ES-I3 (cell line): ENCODE results near the gene APBB2.

ENCODE experiments used
- H3K36me3 ChIP-seq: 2 replicates; pipeline ENCODE4 v1.6.1; 2013; ENCODE audit warnings: mild to moderate bottlenecking, low read length, control low read depth, moderate library complexity; ENCODE audit not compliant: insufficient read depth
- H3K4me1 ChIP-seq: 2 replicates; pipeline ENCODE4 v1.6.1; 2013; ENCODE audit warnings: mild to moderate bottlenecking, control low read depth, low read length; ENCODE audit not compliant: insufficient read depth
- H3K9ac ChIP-seq: 2 replicates; pipeline ENCODE4 v1.6.1; 2013; ENCODE audit warnings: low read depth, mild to moderate bottlenecking, low read length, moderate library complexity
- H3K9me3 ChIP-seq: 2 replicates; pipeline ENCODE4 v1.6.1; 2013; ENCODE audit warnings: mild to moderate bottlenecking, low read length, moderate library complexity; ENCODE audit not compliant: control insufficient read depth, insufficient read depth

APBB2 gene

DNA sequence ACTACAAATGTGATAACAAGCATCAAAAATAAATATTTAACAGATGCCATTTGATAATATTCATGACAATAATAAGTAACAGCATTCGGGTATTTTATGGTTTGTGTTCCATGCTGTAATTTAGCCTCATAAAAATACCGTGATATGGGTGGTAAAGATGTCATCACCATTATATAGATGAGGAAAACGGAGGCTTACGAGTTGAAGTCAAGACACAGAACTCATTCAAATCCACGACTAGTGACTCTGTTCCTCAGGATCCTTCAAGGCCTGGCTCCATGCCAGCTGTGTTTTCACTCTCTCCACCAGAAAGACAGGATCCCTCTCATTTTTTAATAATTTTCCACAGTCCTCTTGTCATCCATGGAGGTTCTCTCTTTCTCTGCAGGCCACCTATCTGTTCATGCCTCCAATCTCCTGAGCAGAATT is 94.5 kb downstream of the APBB2 start:
- Histone ChIP-seq H3K4me1 (peaks cover 23% of the 10 kb centered on the region), H3K9ac (no peak overlapping the region), H3K36me3 (no peaks in the 10 kb centered on the region)

DNA sequence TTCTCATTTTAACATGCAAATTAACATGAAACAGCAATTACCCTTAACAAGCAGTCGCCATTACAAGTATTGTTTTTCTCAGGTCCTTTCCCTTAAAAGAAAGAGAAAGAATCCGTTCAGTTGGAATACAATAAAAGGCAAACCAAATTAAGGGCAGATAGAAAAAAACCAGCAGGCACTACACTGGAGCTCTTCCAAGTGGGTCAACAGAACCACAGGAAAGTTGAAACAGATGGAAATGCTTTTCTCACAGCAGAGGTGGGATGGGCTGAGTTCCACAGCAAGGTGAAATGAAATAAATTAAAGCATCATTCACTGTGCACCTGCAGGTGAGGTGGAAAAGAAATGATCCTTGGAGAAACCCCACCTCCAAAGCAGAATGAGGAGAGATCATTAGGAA is 102.6 kb downstream of the APBB2 start:
- H3K9ac ChIP-seq = no peak overlapping the region
- no peaks in the 10 kb centered on the region for H3K36me3 ChIP-seq
- H3K9me3 ChIP-seq = peaks cover 4% of the 10 kb centered on the region; the same call in 1 of the 2 replicates
- no peaks in the 10 kb centered on the region for H3K4me1 ChIP-seq

More for the DNA sequence above, 94.5 kb downstream of the APBB2 start:
- H3K9me3 ChIP-seq = no peaks in the 10 kb centered on the region

DNA sequence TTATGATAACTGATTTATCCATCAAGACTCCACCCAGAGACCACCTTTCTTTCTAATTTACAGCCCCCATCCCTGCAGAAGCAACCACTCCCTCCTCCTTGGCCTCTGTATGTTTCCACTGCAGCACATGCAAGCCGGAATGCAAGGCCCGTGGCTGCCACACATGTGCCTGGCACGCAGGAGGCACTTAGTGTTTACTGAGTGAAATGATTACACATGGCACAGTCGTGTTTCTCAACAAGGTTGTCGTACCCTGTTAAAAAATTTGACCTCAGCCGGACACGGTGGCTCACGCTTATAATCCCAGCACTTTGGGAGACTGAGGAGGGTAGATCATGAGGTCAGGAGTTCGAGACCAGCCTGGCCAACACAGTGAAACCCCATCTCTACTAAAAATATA is 104.3 kb downstream of the APBB2 start:
- H3K36me3 ChIP-seq = no peaks in the 10 kb centered on the region
- no peaks in the 10 kb centered on the region for H3K4me1 ChIP-seq
- H3K9ac ChIP-seq = no peak overlapping the region
- peaks cover 4% of the 10 kb centered on the region; the same call in 1 of the 2 replicates for H3K9me3 ChIP-seq

DNA sequence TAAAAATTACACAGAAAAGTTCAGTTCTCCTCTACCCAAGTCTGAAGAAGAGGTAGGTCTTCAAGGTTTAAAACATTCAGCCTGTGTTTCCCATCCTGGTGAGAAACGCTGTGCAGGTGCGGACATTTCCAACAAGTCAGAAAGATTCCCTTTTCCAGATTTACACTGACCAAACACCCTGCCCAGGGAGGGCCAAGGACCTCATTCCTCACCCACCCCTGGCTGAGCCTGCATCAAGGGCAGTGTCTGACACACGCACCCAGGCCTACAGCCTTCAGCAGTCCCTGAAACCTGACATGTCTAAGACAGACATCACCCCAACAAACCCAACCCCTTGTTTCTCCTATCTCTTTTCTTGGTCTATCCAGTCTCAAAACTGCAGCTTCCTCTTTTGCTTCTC is 105.9 kb downstream of the APBB2 start:
- no peaks in the 10 kb centered on the region for H3K36me3 ChIP-seq
- no peak overlapping the region for H3K9ac ChIP-seq
- peaks cover 4% of the 10 kb centered on the region; the same call in 1 of the 2 replicates for H3K9me3 ChIP-seq
- no peaks in the 10 kb centered on the region for H3K4me1 ChIP-seq

DNA sequence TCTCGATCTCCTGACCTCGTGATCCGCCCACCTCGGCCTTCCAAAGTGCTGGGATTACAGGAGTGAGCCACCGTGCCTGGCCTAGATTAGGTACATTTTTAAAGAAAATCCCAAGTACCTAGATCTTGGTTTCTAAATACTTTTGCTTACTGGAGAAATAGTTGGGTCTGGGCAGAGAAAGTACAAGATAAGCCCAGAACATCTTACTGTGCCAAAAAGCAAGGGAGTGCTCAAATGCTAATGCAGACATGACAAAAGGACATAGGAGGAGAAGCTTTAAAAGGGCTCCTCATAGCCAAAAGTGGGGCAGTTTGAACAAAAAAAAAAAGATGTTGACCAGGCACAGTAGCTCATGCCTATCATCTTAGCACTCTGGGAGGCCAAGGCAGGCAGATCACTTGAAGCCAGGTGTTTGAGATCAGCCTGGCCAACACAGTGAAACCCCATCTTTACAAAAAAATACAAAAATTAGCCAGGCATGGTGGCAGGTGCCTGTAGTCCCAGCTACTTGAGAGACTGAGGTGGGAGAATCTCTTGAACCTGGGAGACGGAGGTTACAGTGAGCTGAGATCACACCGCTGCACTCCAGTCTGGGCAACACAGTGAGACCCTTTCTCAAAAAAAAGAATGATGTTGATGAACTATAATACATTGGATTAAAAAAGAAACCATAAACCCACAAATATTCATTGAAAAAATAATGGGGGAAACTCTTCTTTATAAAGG is 107.5 kb downstream of the APBB2 start:
- H3K9ac ChIP-seq = no peak overlapping the region
- peaks cover 4% of the 10 kb centered on the region; the same call in 1 of the 2 replicates for H3K9me3 ChIP-seq
- H3K36me3 ChIP-seq = no peaks in the 10 kb centered on the region
- H3K4me1 ChIP-seq = no peaks in the 10 kb centered on the region

DNA sequence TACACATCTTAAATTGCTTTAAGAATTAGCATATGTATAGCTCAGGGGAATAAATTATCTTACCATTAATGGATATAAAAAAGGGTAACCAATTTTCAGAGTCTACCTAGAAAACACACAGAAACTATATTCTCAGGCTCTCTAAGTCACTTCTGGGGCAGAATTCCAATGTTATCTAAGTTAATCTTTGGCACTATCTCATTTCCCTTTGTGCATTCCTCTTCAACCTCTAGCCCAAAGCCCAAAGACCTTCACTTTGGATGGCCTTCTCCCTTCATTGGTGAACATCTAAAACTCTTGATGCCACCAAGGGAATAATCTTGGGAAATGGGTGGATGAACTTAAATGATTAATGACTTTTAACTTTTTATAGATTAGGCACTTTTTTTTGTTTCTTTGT is 108.3 kb downstream of the APBB2 start:
- Histone ChIP-seq H3K9ac (no peak overlapping the region), H3K36me3 (no peaks in the 10 kb centered on the region)

DNA sequence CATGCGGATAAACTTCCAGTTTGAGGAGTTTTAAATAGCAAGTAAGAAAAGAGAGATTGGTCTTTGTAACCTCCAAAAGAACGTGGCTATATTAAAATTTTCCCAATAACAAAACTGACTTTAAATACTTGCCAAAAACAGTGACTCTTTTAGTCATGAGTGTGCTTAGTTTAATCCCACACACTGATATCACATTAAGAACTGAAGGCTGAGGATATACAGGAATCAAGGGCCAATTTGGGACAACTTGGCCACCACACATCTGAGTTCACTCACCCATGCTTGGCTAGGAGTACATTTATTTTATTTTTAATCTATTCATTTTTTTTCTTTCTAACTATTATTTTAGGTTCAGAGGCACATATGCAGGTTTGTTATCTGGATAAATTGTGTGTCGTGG is 110.2 kb downstream of the APBB2 start:
- Histone ChIP-seq H3K4me1 (no peaks in the 10 kb centered on the region), H3K36me3 (no peaks in the 10 kb centered on the region), H3K9ac (no peak overlapping the region), H3K9me3 (no peaks in the 10 kb centered on the region)

More for the DNA sequence above, 108.3 kb downstream of the APBB2 start:
- Histone ChIP-seq H3K9me3 (peaks cover 4% of the 10 kb centered on the region; the same call in 1 of the 2 replicates), H3K4me1 (no peaks in the 10 kb centered on the region)

DNA sequence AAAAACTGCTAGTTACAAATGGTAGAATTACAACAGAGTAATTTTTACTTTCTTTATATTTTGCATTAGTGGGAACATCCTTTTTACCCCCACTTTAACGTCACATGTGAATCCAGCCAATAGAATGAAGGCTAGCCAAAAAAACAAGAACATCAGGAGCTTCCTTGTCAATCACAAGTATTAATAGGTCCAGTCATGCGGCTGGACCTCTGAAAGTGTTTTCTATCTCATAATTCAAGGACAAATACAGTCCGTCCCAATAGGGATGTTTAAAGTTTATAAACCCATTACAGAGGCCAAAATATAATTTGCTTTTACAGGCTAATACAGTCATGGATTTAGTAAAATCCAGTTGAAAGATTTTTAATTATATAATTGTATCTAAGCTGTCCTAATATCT is 110.7 kb downstream of the APBB2 start:
- Histone ChIP-seq H3K36me3 (no peaks in the 10 kb centered on the region), H3K9me3 (no peaks in the 10 kb centered on the region), H3K4me1 (no peaks in the 10 kb centered on the region), H3K9ac (no peak overlapping the region)

DNA sequence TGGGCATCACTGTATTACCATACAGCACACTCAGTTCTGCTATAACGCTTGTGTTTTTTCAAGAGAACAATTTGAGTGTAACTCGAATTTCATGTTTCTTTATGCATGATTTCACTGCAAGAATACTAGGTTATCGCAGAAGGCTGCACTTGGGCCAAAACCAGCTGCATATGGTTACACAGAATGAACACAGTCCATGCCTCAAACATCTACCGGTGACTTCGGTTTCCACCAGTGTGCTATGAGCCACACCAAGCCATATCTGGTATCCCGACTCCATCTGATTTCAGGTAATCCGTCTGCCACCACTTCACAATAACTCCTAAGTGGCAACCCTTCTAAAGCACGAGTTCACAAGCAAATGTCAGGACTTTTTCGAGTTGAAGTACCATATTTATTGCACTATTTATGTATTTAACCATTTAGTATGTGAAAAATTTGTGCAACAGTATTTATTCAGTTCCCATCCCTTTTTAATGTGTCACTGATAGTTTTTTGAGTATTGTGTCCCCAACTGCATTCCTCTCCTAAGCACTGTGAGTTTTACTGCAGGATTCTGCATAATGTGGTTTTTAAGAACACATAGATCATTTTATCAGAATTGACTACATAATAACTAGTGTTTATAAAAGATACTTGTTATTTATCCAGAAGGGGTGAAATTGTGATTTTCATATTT is 111.8 kb downstream of the APBB2 start:
- H3K9me3 ChIP-seq = no peaks in the 10 kb centered on the region
- H3K36me3 ChIP-seq = no peaks in the 10 kb centered on the region
- no peak overlapping the region for H3K9ac ChIP-seq
- no peaks in the 10 kb centered on the region; the same call in 1 of the 2 replicates for H3K4me1 ChIP-seq

DNA sequence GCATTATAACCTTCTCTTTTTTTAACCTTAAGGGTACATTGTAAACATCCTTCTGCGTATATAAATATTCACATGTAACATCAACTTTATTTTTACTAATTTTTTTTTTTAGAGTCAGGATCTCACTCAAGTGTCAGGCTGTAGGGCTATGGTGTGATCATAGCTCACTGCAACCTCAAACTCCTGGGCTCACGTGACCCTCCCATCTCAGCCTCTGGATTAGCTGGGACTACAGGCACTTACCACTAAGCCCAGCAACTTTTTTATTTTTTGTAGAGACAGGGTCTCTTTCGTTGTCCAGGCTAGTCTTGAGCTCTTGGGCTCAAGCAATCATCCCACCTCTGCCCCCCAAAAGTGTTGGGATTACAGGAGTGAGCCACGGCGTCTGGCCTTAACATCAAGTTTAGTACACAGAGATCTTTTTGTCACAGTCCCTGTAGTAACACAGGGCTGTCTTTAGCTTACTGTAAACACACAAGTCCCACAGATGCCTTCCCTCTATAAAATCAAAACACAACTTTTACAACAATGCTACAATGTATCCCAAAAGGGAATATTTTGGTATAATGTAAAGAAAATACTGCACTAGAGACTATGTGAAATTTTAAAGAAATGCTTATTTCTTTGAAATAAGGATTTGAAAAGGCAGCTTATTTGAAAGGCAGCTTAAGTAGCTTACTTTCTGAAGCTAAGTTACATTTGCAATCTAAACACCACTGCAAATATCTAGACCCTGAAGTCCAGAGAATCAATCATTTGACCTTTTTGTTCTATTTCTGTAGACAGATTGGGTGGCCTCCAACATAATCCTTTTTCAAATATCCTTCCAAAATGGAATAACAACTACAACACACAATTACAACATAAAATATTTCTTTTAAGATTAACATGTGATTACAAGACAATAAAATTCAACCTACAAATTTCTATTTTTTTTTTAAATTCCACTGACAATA is 116.0 kb downstream of the APBB2 start:
- Histone ChIP-seq H3K4me1 (peaks cover 6% of the 10 kb centered on the region; the same call in 1 of the 2 replicates), H3K9ac (no peak overlapping the region), H3K36me3 (no peaks in the 10 kb centered on the region), H3K9me3 (no peaks in the 10 kb centered on the region)

DNA sequence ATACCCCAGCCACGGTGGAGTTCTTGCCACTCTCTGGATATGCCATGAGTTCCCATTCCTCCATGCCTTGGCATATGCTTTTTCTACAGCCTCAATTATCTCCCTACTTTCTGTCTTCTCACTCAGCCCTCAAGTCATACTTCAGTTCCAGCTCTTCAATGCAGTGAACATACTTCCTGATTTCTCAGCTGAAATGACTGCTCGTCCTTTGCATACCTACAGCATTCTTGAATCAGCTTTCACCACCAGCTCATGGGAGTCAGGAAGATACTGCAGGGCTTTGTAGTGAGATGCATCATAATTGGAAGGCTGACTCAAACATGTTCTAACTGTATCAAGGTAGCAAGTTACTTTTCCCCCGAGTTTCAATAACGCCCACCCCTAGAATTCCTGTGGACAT is 118.4 kb downstream of the APBB2 start:
- Histone ChIP-seq H3K4me1 (peaks cover 12% of the 10 kb centered on the region; the same call in 1 of the 2 replicates), H3K9me3 (no peaks in the 10 kb centered on the region), H3K9ac (no peak overlapping the region), H3K36me3 (no peaks in the 10 kb centered on the region)

DNA sequence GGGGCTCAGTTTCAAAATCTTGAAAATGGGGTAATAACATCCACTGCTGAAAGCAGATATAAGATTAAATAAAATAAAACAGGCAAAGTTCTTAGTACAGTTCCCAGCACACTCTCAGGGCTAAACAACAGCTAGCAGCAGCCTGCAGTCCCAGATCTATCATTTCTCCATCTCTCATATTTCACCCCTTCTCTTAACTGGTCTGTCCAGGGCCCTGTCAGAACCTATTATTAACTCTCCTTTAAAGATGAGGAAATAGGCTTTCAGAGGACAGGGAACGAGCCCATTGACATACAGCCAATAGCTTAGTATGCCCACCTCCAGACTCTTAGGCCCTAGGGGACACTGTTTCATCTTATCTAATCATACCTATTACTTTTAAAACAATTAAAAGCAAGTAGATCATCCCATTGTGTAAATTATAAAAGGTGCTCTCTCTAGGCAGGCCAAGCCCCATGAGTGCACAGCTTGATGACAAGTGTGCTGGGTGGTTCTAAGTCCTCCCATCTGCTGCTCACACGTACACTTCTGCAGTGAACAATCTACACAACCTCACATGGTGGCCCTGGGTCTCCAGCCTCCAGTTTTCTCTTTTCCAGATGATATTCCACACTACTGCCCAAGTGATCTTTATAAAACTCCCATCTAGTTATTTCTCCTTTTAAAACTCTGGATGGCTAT is 119.0 kb downstream of the APBB2 start:
- H3K4me1 ChIP-seq = peaks cover 12% of the 10 kb centered on the region; the same call in 1 of the 2 replicates
- no peaks in the 10 kb centered on the region for H3K9me3 ChIP-seq
- H3K9ac ChIP-seq = no peak overlapping the region
- no peaks in the 10 kb centered on the region for H3K36me3 ChIP-seq

DNA sequence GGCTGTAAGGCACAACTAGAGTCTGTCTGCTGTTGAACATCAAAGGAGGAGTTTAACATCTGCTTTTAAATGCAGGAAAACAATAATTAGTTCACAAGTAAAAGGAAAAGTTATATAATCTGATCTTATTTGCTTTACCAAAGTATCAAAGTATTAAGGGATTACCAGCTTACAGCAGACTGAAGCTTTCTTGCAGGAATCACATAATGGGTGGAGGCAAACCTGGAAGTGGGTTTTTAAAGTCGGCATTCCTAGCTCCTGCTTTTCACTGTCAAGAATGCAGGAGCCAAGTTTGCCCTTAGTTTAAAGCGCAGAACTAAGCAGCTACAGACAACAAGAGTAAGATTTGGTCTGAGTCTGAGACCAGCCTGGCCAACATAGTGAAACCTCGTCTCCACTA is 122.2 kb downstream of the APBB2 start:
- H3K9me3 ChIP-seq = peaks cover 3% of the 10 kb centered on the region; the same call in 1 of the 2 replicates

DNA sequence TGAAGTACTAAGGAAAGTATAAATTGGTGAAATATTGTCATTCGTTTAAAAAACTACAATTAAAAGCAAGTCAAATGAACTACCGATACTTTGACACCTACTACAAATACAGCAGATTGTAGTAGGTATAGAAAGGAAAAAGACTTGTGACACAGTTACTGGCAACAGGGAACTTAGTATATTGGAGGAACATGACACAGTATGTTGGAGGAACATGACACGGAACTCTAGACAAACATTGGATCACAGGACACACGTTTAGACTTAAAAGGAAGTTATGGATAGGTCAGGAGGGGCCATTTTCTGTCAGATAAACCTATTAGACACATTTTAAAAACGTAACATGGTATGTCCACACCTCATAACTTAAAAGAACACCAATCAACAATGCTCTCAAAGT is 132.5 kb downstream of the APBB2 start:
- H3K9me3 ChIP-seq = peaks cover 3% of the 10 kb centered on the region; the same call in 1 of the 2 replicates
- no peaks in the 10 kb centered on the region for H3K36me3 ChIP-seq
- no peak overlapping the region for H3K9ac ChIP-seq
- peaks cover 4% of the 10 kb centered on the region for H3K4me1 ChIP-seq

More for the DNA sequence above, 122.2 kb downstream of the APBB2 start:
- no peak overlapping the region for H3K9ac ChIP-seq
- H3K36me3 ChIP-seq = no peaks in the 10 kb centered on the region
- H3K4me1 ChIP-seq = 0 out of 2 replicates have a peak, but pooled peaks cover 12% of the 10 kb centered on the region
